Measurements from ENCODE around the gene FAAP20.
"Not testable (repeated sequence)": the region's sequence is repeated elsewhere in the genome, so short reads cannot be mapped to it uniquely, and the experiment has no call there.

FAAP20 gene

DNA sequence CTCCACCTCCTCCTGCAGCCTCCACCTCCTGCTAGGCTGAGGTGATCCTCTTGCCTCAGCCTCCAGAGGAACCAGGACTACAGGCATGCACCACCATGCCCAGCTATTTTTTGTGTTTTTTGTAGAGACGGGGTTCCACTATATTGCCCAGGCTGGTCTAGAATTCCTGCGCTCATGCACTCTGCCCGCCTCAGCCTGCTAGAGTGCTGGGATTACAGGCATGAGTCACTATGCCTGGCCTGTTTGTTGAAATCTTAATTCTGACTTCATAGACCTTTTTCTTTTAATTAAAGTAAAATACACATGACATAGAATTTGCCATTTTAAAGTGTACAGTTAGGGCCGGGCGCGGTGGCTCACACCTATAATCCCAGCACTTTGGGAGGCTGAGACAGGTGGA lies 42.7 kb downstream of the FAAP20 start:
- H3K9me3 ChIP-seq (replicated peaks; ENCODE audit: insufficient read depth, low read length), result no peaks in the 10 kb centered on the region
- peaks cover 77% of the 10 kb centered on the region for H3K27me3 ChIP-seq (replicated peaks; ENCODE audit: insufficient read depth, low read length)
- H3K4me3 ChIP-seq (ENCODE audit: low read length), result no peak overlapping the region
- no peak for TF ChIP-seq EZH2phosphoT487 (IDR thresholded peaks at IDR 0.05; ENCODE audit: low read length)
- TF ChIP-seq CTCF (IDR thresholded peaks at IDR 0.05; ENCODE audit: low read length), result no peak
- TF ChIP-seq EZH2 (optimal IDR thresholded peaks at IDR 0.05; ENCODE audit: low read depth, low read length), result no peak
- no peaks in the 10 kb centered on the region for H3K36me3 ChIP-seq (replicated peaks; ENCODE audit: insufficient read depth, low read length)
- H3K9ac ChIP-seq (ENCODE audit: low read length), result no peak overlapping the region
- H3K27ac ChIP-seq (ENCODE audit: low read length), result no peak overlapping the region
- H2AFZ ChIP-seq (ENCODE audit: low read length), result no peak overlapping the region
- no peaks in the 10 kb centered on the region for H3K79me2 ChIP-seq (ENCODE audit: low read length)
- H3K9me2 ChIP-seq (replicated peaks; ENCODE audit: insufficient read depth, low read length), result no peaks in the 10 kb centered on the region
- no peaks in the 10 kb centered on the region for H3F3A ChIP-seq (ENCODE audit: insufficient read depth, low read length)
- H3K4me2 ChIP-seq (ENCODE audit: low read depth, low read length), result no peak overlapping the region
- no peaks in the 10 kb centered on the region for H4K20me1 ChIP-seq (ENCODE audit: insufficient read depth, low read length)
- no peak for DNase-seq
- H3K4me1 ChIP-seq (ENCODE audit: low read length), result no peaks in the 10 kb centered on the region

GRCh38 chr1:2151252-2151651 lies 43.3 kb downstream of the FAAP20 start:
- Histone ChIP-seq H3K9me2 (replicated peaks; ENCODE audit: insufficient read depth, low read length) (no peaks in the 10 kb centered on the region), H3F3A (ENCODE audit: insufficient read depth, low read length) (no peaks in the 10 kb centered on the region), H3K4me1 (ENCODE audit: low read length) (no peaks in the 10 kb centered on the region), H3K4me3 (ENCODE audit: low read length) (no peak overlapping the region), H3K36me3 (replicated peaks; ENCODE audit: insufficient read depth, low read length) (no peaks in the 10 kb centered on the region), H4K20me1 (ENCODE audit: insufficient read depth, low read length) (no peaks in the 10 kb centered on the region), H3K27ac (ENCODE audit: low read length) (no peak overlapping the region), H2AFZ (ENCODE audit: low read length) (no peak overlapping the region), H3K9me3 (replicated peaks; ENCODE audit: insufficient read depth, low read length) (no peaks in the 10 kb centered on the region), H3K79me2 (ENCODE audit: low read length) (no peaks in the 10 kb centered on the region), H3K9ac (ENCODE audit: low read length) (no peak overlapping the region), H3K27me3 (replicated peaks; ENCODE audit: insufficient read depth, low read length) (peaks cover 77% of the 10 kb centered on the region), H3K4me2 (ENCODE audit: low read depth, low read length) (no peak overlapping the region)
- DNase-seq, result no peak
- no peak for TF ChIP-seq EZH2 (optimal IDR thresholded peaks at IDR 0.05; ENCODE audit: low read depth, low read length)

DNA sequence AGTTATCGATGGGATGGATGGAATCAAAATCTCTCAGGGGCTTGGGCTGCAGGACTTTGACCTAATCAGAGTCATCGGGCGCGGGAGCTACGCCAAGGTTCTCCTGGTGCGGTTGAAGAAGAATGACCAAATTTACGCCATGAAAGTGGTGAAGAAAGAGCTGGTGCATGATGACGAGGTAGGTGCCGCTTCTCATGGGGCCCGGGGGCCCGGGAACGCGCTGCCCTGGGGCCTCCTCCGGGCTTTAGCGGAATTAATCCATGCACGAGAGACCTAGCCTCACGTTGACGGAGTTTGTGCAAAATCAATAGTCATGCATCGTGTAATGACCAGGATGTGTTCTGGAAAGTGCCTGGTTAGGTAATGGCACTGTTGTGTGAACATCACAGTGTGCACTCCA lies 43.8 kb downstream of the FAAP20 start:
- DNase-seq, result no peak
- Histone ChIP-seq H3K4me2 (ENCODE audit: low read depth, low read length) (no peak overlapping the region), H3K27me3 (replicated peaks; ENCODE audit: insufficient read depth, low read length) (peaks cover 77% of the 10 kb centered on the region), H3K27ac (ENCODE audit: low read length) (no peak overlapping the region), H4K20me1 (ENCODE audit: insufficient read depth, low read length) (no peaks in the 10 kb centered on the region), H3F3A (ENCODE audit: insufficient read depth, low read length) (no peaks in the 10 kb centered on the region), H3K4me1 (ENCODE audit: low read length) (no peaks in the 10 kb centered on the region), H3K79me2 (ENCODE audit: low read length) (no peaks in the 10 kb centered on the region), H3K9me3 (replicated peaks; ENCODE audit: insufficient read depth, low read length) (no peaks in the 10 kb centered on the region), H2AFZ (ENCODE audit: low read length) (no peak overlapping the region), H3K36me3 (replicated peaks; ENCODE audit: insufficient read depth, low read length) (no peaks in the 10 kb centered on the region), H3K9me2 (replicated peaks; ENCODE audit: insufficient read depth, low read length) (no peaks in the 10 kb centered on the region), H3K9ac (ENCODE audit: low read length) (no peak overlapping the region), H3K4me3 (ENCODE audit: low read length) (no peak overlapping the region)
- TF ChIP-seq EZH2phosphoT487 (IDR thresholded peaks at IDR 0.05; ENCODE audit: low read length) (no peak), EZH2 (optimal IDR thresholded peaks at IDR 0.05; ENCODE audit: low read depth, low read length) (no peak), CTCF (IDR thresholded peaks at IDR 0.05; ENCODE audit: low read length) (no peak)

DNA sequence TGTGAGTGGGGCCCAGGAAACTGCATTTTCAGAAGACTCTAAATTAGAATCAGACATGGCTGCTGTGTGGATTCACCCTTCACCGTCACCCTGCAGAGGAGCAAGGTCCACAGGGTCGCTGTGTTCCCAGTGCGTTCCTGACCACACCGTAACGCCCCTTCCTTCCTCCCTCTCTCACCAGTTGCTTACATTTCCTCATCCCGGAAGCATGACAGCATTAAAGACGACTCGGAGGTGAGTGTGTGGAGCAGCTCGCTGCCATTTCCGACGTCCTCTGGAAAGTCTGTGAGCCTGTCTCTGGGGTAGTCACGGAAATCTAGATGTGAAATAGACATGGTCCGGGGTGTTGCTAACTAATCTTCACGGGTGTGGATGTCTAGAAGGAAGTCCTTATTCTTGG lies 45.9 kb downstream of the FAAP20 start:
- no peaks in the 10 kb centered on the region for H3K9me3 ChIP-seq (replicated peaks; ENCODE audit: insufficient read depth, low read length)
- H3K9me2 ChIP-seq (replicated peaks; ENCODE audit: insufficient read depth, low read length), result no peaks in the 10 kb centered on the region
- H3F3A ChIP-seq (ENCODE audit: insufficient read depth, low read length), result no peaks in the 10 kb centered on the region
- peaks cover 78% of the 10 kb centered on the region for H3K27me3 ChIP-seq (replicated peaks; ENCODE audit: insufficient read depth, low read length)
- no peak overlapping the region for H3K27ac ChIP-seq (ENCODE audit: low read length)
- H3K4me2 ChIP-seq (ENCODE audit: low read depth, low read length), result no peak overlapping the region
- no peak overlapping the region for H3K9ac ChIP-seq (ENCODE audit: low read length)
- TF ChIP-seq CTCF (IDR thresholded peaks at IDR 0.05; ENCODE audit: low read length) (no peak), EZH2 (optimal IDR thresholded peaks at IDR 0.05; ENCODE audit: low read depth, low read length) (no peak), EZH2phosphoT487 (IDR thresholded peaks at IDR 0.05; ENCODE audit: low read length) (no peak)
- H3K4me1 ChIP-seq (ENCODE audit: low read length), result no peaks in the 10 kb centered on the region
- H3K36me3 ChIP-seq (replicated peaks; ENCODE audit: insufficient read depth, low read length), result no peaks in the 10 kb centered on the region
- no peak overlapping the region for H3K4me3 ChIP-seq (ENCODE audit: low read length)
- no peak overlapping the region for H2AFZ ChIP-seq (ENCODE audit: low read length)
- no peaks in the 10 kb centered on the region for H3K79me2 ChIP-seq (ENCODE audit: low read length)
- H4K20me1 ChIP-seq (ENCODE audit: insufficient read depth, low read length), result no peaks in the 10 kb centered on the region
- DNase-seq, result no peak

- H3K36me3 ChIP-seq (replicated peaks; ENCODE audit: insufficient read depth, low read length); H4K20me1 ChIP-seq (ENCODE audit: insufficient read depth, low read length); H3K4me3 ChIP-seq (ENCODE audit: low read length); H3F3A ChIP-seq (ENCODE audit: insufficient read depth, low read length); H3K27ac ChIP-seq (ENCODE audit: low read length); H3K9ac ChIP-seq (ENCODE audit: low read length); H3K4me2 ChIP-seq (ENCODE audit: low read depth, low read length); H3K4me1 ChIP-seq (ENCODE audit: low read length); H3K79me2 ChIP-seq (ENCODE audit: low read length); H3K9me2 ChIP-seq (replicated peaks; ENCODE audit: insufficient read depth, low read length); H2AFZ ChIP-seq (ENCODE audit: low read length); H3K9me3 ChIP-seq (replicated peaks; ENCODE audit: insufficient read depth, low read length); DNase-seq: not testable (repeated sequence)
- peaks cover 76% of the 10 kb centered on the region for H3K27me3 ChIP-seq (replicated peaks; ENCODE audit: insufficient read depth, low read length)
These were observed 46.7 kb downstream of the FAAP20 start for GRCh38 chr1:2147869-2148268.
